ENCODE data around the gene NRSN2.

DNA sequence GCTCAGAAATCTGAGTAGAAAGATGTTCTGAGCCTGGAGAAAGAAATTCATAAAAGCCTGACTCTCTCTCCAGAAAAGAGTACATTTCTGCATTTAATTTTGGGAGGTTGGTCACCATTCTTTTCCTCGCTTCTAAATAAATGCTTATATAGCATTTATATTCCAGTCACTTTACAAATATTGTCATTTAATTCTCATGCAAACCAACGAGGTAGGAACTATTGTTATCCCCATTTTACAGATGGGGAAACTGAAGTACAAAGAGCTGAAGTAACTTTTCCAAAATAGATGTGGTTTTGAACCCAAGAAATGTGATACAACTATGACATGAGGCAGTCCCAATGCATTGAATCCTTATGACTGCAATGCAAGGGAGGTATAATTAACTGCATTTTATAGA, 29.2 kb downstream of the NRSN2 start:
- TF ChIP-seq POLR2AphosphoS5 (IDR thresholded peaks at IDR 0.05; ENCODE audit: insufficient read depth in 1 of 2, low read depth in 1 of 2) (no peak), CTCF (IDR thresholded peaks at IDR 0.05) (no peak)
